Neuron (in vitro differentiated cells): ENCODE data around the gene TMEM178B.
"Not testable (repeated sequence)": the region's sequence is repeated elsewhere in the genome, so short reads cannot be mapped to it uniquely, and the experiment has no call there.

Source experiments
- H2AFZ ChIP-seq: one replicate; pipeline ENCODE4 v1.6.1; 2013; ENCODE audit warnings: low read depth, mild to moderate bottlenecking, inconsistent platforms, low read length, moderate library complexity
- H3K27me3 ChIP-seq: one replicate; pipeline ENCODE4 v1.6.1; 2013; ENCODE audit warnings: low read length; ENCODE audit not compliant: insufficient read depth
- H3K36me3 ChIP-seq: one replicate; pipeline ENCODE4 v1.6.1; 2013; ENCODE audit warnings: low read length; ENCODE audit not compliant: insufficient read depth
- H3K4me1 ChIP-seq: one replicate; pipeline ENCODE4 v1.6.1; 2013; ENCODE audit warnings: low read length; ENCODE audit not compliant: insufficient read depth
- H3K4me3 ChIP-seq: 2 replicates; pipeline ENCODE4 v1.5.1; 2013; ENCODE audit warnings: mild to moderate bottlenecking, low read length, moderate library complexity
- H3K9me3 ChIP-seq: one replicate; pipeline ENCODE4 v1.6.1; 2013; ENCODE audit warnings: low read length

The TMEM178B gene

GRCh38 chr7:141055146-141055545 lies 18.7 kb upstream of the TMEM178B start:
- Histone ChIP-seq H3K27me3 (no peaks in the 10 kb centered on the region), H3K4me3 (no peak overlapping the region), H2AFZ (no peak overlapping the region), H3K4me1 (no peaks in the 10 kb centered on the region), H3K36me3 (no peaks in the 10 kb centered on the region), H3K9me3 (no peaks in the 10 kb centered on the region)

DNA sequence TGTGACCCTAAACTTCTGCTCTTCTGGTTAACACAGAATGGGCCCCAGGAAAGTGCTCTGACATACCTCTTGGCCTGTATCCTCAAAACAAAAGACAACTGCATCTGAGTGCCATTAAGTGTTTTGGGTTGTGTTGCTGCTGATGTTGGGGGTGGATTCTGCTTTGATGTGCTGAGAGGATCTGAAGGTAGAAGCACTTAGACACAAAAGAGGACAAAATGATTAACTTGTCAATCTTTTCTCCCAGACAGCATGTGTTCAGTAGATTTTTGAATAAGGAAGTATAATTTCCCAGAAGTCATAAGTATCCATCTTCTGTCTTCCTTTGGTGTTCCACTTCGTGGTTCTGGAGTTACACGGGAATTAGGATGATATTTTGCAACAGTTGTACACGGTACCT lies 16.1 kb upstream of the TMEM178B start:
- no peak overlapping the region for H3K4me3 ChIP-seq
- H3K27me3 ChIP-seq: no peaks in the 10 kb centered on the region
- no peaks in the 10 kb centered on the region for H3K9me3 ChIP-seq
- no peaks in the 10 kb centered on the region for H3K36me3 ChIP-seq
- H3K4me1 ChIP-seq: no peaks in the 10 kb centered on the region
- no peak overlapping the region for H2AFZ ChIP-seq

GRCh38 chr7:141067856-141068255 lies 6.0 kb upstream of the TMEM178B start:
- H3K9me3 ChIP-seq, H3K36me3 ChIP-seq, H2AFZ ChIP-seq, H3K4me1 ChIP-seq, H3K4me3 ChIP-seq: not testable (repeated sequence)
- peaks cover 10% of the 10 kb centered on the region for H3K27me3 ChIP-seq

- Histone ChIP-seq H2AFZ (peak overlapping the region; percentile 97), H3K4me1 (peaks cover 32% of the 10 kb centered on the region), H3K9me3 (no peaks in the 10 kb centered on the region), H3K27me3 (peaks cover 10% of the 10 kb centered on the region), H3K36me3 (no peaks in the 10 kb centered on the region), H3K4me3 (peak overlapping the region; percentile 97)
Observed at GRCh38 chr7:141071260-141071854, 2.5 kb upstream of the TMEM178B start.

DNA sequence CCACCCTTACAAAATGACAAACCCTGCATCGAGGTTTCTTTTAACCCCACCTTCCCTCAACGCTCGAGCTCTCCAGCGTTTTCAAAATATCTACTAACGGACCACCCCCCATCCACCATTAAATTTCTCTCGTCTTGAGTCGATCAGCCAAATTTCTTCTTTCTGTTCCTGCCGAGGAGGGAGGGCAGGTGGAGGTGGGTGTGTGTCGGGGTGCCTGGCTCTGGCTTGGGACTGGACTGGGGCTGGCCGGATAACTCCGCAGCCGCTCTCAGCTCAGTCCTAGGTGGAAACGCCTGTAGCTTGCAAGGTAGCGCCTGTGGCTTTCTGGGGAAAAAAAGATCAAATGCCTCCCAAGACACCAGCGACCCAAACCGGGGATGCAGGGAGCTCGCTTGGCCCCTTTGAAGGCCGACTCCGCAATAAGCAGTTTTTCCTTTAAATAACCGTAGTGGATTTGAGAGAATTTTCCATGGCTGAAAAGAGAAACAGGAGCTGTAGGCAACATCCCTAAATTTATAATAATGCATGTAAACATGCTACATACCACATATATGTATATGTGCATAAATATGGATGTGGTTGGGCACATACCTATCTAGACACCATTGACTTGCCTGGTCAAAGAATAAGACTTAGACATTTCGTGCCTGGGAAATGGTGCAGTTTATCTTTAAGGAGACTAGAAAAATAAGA lies 1.9 kb upstream of the TMEM178B start:
- peak overlapping the region; percentile 97 for H3K4me3 ChIP-seq
- H3K36me3 ChIP-seq: no peaks in the 10 kb centered on the region
- H3K4me1 ChIP-seq: peaks cover 36% of the 10 kb centered on the region
- no peaks in the 10 kb centered on the region for H3K9me3 ChIP-seq
- peaks cover 10% of the 10 kb centered on the region for H3K27me3 ChIP-seq
- peak overlapping the region; percentile 97 for H2AFZ ChIP-seq

GRCh38 chr7:141072548-141073172 lies 1.2 kb upstream of the TMEM178B start:
- Histone ChIP-seq H2AFZ (peak overlapping the region; percentile 97), H3K36me3 (no peaks in the 10 kb centered on the region), H3K9me3 (no peaks in the 10 kb centered on the region), H3K4me3 (peak overlapping the region; percentile 97), H3K4me1 (peaks cover 36% of the 10 kb centered on the region), H3K27me3 (peaks cover 10% of the 10 kb centered on the region)

- Histone ChIP-seq H3K4me3 (peak overlapping the region; percentile 97), H3K4me1 (peaks cover 36% of the 10 kb centered on the region), H3K9me3 (no peaks in the 10 kb centered on the region), H3K36me3 (no peaks in the 10 kb centered on the region), H2AFZ (peak overlapping the region; percentile 96), H3K27me3 (peaks cover 10% of the 10 kb centered on the region)
Observed at GRCh38 chr7:141073173-141073640, 657 bp upstream of the TMEM178B start.

- H3K4me1 ChIP-seq: peaks cover 36% of the 10 kb centered on the region
- H3K4me3 ChIP-seq: peak overlapping the region; percentile 97
- no peaks in the 10 kb centered on the region for H3K9me3 ChIP-seq
- H3K27me3 ChIP-seq: peaks cover 10% of the 10 kb centered on the region
- peak overlapping the region; percentile 96 for H2AFZ ChIP-seq
- no peaks in the 10 kb centered on the region for H3K36me3 ChIP-seq
Observed at GRCh38 chr7:141074162-141074991, 513 bp downstream of the TMEM178B start.

- no peaks in the 10 kb centered on the region for H3K36me3 ChIP-seq
- no peaks in the 10 kb centered on the region for H3K9me3 ChIP-seq
- peaks cover 36% of the 10 kb centered on the region for H3K4me1 ChIP-seq
- H3K4me3 ChIP-seq: peak overlapping the region; percentile 97
- peaks cover 4% of the 10 kb centered on the region for H3K27me3 ChIP-seq
- no peak overlapping the region for H2AFZ ChIP-seq
Observed at GRCh38 chr7:141074997-141075396, 1.1 kb downstream of the TMEM178B start.

- Histone ChIP-seq H3K4me3 (peak overlapping the region; percentile 97), H3K36me3 (no peaks in the 10 kb centered on the region), H3K4me1 (peaks cover 36% of the 10 kb centered on the region), H3K27me3 (no peaks in the 10 kb centered on the region), H3K9me3 (no peaks in the 10 kb centered on the region), H2AFZ (peak overlapping the region; percentile 17)
Observed at GRCh38 chr7:141076377-141076776, 2.5 kb downstream of the TMEM178B start.

DNA sequence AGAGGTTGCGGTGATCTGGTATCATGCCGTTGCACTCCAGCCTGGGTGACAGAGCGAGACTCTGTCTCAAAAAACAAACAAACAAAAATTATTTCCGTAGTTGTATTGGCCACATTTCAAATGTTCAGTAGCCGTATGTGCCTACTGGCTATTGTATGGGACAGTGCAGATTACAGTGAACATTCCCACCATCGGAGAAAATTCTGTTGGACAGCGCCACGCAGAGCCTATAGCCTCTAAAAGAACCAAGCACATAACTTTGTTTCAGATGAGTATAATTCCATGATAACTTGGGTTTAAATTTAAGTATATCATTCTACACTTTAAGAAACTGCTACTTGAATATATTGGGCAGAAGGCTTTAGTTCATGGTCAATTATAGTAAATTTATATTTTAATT lies 5.4 kb downstream of the TMEM178B start:
- Histone ChIP-seq H3K9me3 (no peaks in the 10 kb centered on the region), H3K4me1 (peaks cover 23% of the 10 kb centered on the region), H3K4me3 (no peak overlapping the region), H2AFZ (no peak overlapping the region), H3K36me3 (no peaks in the 10 kb centered on the region), H3K27me3 (no peaks in the 10 kb centered on the region)

DNA sequence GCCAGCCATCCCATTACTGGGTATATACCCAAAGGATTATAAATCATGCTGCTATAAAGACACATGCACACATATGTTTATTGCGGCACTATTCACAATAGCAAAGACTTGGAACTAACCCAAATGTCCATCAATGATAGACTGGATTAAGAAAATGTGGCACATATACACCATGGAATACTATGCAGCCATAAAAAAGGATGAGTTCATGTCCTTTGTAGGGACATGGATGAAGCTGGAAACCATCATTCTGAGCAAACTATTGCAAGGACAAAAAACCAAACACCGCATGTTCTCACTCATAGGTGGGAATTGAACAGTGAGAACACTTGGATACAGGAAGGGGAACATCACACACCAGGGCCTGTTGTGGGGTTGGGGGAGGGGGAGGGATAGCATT lies 15.6 kb downstream of the TMEM178B start:
- not testable (repeated sequence) for H3K4me1 ChIP-seq, H3K4me3 ChIP-seq, H3K9me3 ChIP-seq, H2AFZ ChIP-seq, H3K27me3 ChIP-seq, H3K36me3 ChIP-seq
